ENCODE results near the gene CASKIN1.
"Not testable (repeated sequence)": the region's sequence is repeated elsewhere in the genome, so short reads cannot be mapped to it uniquely, and the experiment has no call there.

CASKIN1 gene

DNA sequence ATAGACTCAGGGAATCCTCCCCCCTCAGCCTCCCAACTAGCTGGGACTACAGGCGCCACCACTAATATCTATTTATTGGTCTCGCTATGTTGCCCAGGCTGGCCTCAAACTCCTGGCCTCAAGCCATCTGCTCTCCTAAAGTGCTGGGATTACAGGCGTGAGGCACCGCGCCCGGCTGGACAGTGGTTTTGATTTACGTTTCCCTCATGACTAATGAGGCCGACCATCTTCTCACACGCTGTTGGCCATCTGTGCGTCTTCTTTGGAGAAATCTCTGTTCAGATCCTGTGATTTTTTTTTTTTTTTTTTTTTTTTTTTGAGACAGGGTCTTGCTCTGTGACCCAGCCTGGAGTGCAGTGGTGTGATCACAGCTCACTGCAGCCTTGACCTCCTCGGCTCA is 67.2 kb downstream of the CASKIN1 start:
- not testable (repeated sequence) for DNase-seq

- not testable (repeated sequence) for DNase-seq
Observed at GRCh38 chr16:2127630-2128280, 68.7 kb downstream of the CASKIN1 start.
